NT2/D1 (cell line): ENCODE data around the gene AKAP9.
"Not testable (repeated sequence)": the region's sequence is repeated elsewhere in the genome, so short reads cannot be mapped to it uniquely, and the experiment has no call there.

ENCODE experiments used
- SUZ12 ChIP-seq: IDR thresholded peaks from 2 replicates; pipeline ENCODE4 v1.6.1; 2011; ENCODE audit not compliant: insufficient read length, insufficient read depth; ENCODE audit errors: extremely low read depth
- YY1 ChIP-seq: IDR thresholded peaks from 2 replicates; pipeline ENCODE4 v1.6.1; 2011; ENCODE audit not compliant: insufficient read length, insufficient read depth
- ZNF274 ChIP-seq: IDR thresholded peaks from 2 replicates; pipeline ENCODE4 v1.6.1; 2011; ENCODE audit warnings: mild to moderate bottlenecking, low read depth, low read length

GRCh38 chr7:92026635-92027034, 86.0 kb downstream of the AKAP9 start:
- TF ChIP-seq SUZ12, ZNF274, YY1: not testable (repeated sequence)
